HEK293 (cell line): ENCODE results near the gene SHBG.

Experiments
- FEZF1 ChIP-seq: fragments of 450-650 bp; formaldehyde crosslinking; IDR thresholded peaks from 2 replicates; pipeline ENCODE4 v1.5.1; 2016; ENCODE audit warnings: missing biosample characterization, missing genetic modification characterization
- HOXD13 ChIP-seq: sonication (generic); formaldehyde crosslinking; IDR thresholded peaks from 2 replicates; pipeline ENCODE4 v1.8.0; 2022; ENCODE audit warnings: missing genetic modification reagents, borderline replicate concordance
- IKZF3 ChIP-seq: fragments of 450-650 bp; IDR thresholded peaks from 2 replicates; pipeline ENCODE4 v1.5.0; 2018; ENCODE audit warnings: missing biosample characterization, mild to moderate bottlenecking, missing genetic modification characterization, moderate library complexity
- SCRT1 ChIP-seq: fragments of 450-650 bp; formaldehyde crosslinking; IDR thresholded peaks from 2 replicates; pipeline ENCODE4 v1.5.1; 2016; ENCODE audit warnings: missing biosample characterization, missing genetic modification characterization, borderline replicate concordance
- SCRT2 ChIP-seq: fragments of 450-650 bp; formaldehyde crosslinking; IDR thresholded peaks from 2 replicates; pipeline ENCODE4 v1.5.1; 2016; ENCODE audit warnings: missing biosample characterization, missing genetic modification characterization
- ZBTB17 ChIP-seq: fragments of 450-650 bp; formaldehyde crosslinking; IDR thresholded peaks from 2 replicates; pipeline ENCODE4 v1.5.1; 2016; ENCODE audit warnings: missing biosample characterization, missing genetic modification characterization
- ZFHX2 ChIP-seq: fragments of 450-650 bp; formaldehyde crosslinking; conservative IDR thresholded peaks from 2 replicates; pipeline ENCODE4 v1.5.1; 2016; ENCODE audit warnings: missing biosample characterization, missing genetic modification characterization
- ZFP69B ChIP-seq: fragments of 450-650 bp; formaldehyde crosslinking; IDR thresholded peaks from 2 replicates; pipeline ENCODE4 v1.5.1; 2016; ENCODE audit warnings: missing biosample characterization, missing genetic modification characterization
- ZNF112 ChIP-seq: fragments of 450-650 bp; formaldehyde crosslinking; IDR thresholded peaks from 2 replicates; pipeline ENCODE4 v1.5.0; 2017; ENCODE audit warnings: missing biosample characterization, missing genetic modification characterization
- ZNF132 ChIP-seq: fragments of 450-650 bp; formaldehyde crosslinking; IDR thresholded peaks from 2 replicates; pipeline ENCODE4 v1.5.1; 2017; ENCODE audit warnings: missing biosample characterization, missing genetic modification characterization, borderline replicate concordance
- ZNF140 ChIP-seq: fragments of 450-650 bp; formaldehyde crosslinking; IDR thresholded peaks from 2 replicates; pipeline ENCODE4 v1.5.1; 2016; ENCODE audit warnings: missing biosample characterization, missing genetic modification characterization
- ZNF214 ChIP-seq: fragments of 450-650 bp; formaldehyde crosslinking; IDR thresholded peaks from 2 replicates; pipeline ENCODE4 v1.5.1; 2017; ENCODE audit warnings: missing biosample characterization, mild to moderate bottlenecking, missing genetic modification characterization, borderline replicate concordance
- ZNF354C ChIP-seq: fragments of 450-650 bp; formaldehyde crosslinking; IDR thresholded peaks from 2 replicates; pipeline ENCODE4 v1.5.1; 2016; ENCODE audit warnings: missing biosample characterization, missing genetic modification characterization, low read depth, borderline replicate concordance
- ZNF37A ChIP-seq: fragments of 450-650 bp; IDR thresholded peaks from 2 replicates; pipeline ENCODE4 v1.5.1; 2018; ENCODE audit warnings: missing biosample characterization, missing genetic modification characterization
- ZNF394 ChIP-seq: fragments of 450-650 bp; formaldehyde crosslinking; IDR thresholded peaks from 2 replicates; pipeline ENCODE4 v1.5.1; 2016; ENCODE audit warnings: missing biosample characterization, missing genetic modification characterization, mild to moderate bottlenecking, moderate library complexity, borderline replicate concordance
- ZNF423 ChIP-seq: fragments of 450-650 bp; formaldehyde crosslinking; IDR thresholded peaks from 2 replicates; pipeline ENCODE4 v1.5.1; 2016; ENCODE audit warnings: missing biosample characterization, missing genetic modification characterization
- ZNF433 ChIP-seq: fragments of 450-650 bp; formaldehyde crosslinking; IDR thresholded peaks from 2 replicates; pipeline ENCODE4 v1.5.1; 2016; ENCODE audit warnings: missing biosample characterization, missing genetic modification characterization, low read depth
- ZNF501 ChIP-seq: fragments of 450-650 bp; formaldehyde crosslinking; IDR thresholded peaks from 2 replicates; pipeline ENCODE4 v1.5.1; 2016; ENCODE audit warnings: missing biosample characterization, missing genetic modification characterization
- ZNF513 ChIP-seq: fragments of 450-650 bp; IDR thresholded peaks from 2 replicates; pipeline ENCODE4 v1.5.1; 2018; ENCODE audit warnings: missing biosample characterization, missing genetic modification characterization
- ZNF514 ChIP-seq: fragments of 450-650 bp; formaldehyde crosslinking; IDR thresholded peaks from 2 replicates; pipeline ENCODE4 v1.5.1; 2016; ENCODE audit warnings: missing biosample characterization, missing genetic modification characterization
- ZNF560 ChIP-seq: fragments of 450-650 bp; formaldehyde crosslinking; IDR thresholded peaks from 2 replicates; pipeline ENCODE4 v1.5.1; 2017; ENCODE audit warnings: missing biosample characterization, missing genetic modification characterization, borderline replicate concordance
- ZNF561 ChIP-seq: fragments of 450-650 bp; IDR thresholded peaks from 2 replicates; pipeline ENCODE4 v1.5.1; 2018; ENCODE audit warnings: missing biosample characterization, missing genetic modification characterization, borderline replicate concordance
- ZNF626 ChIP-seq: fragments of 450-650 bp; sonication (Bioruptor Pico); formaldehyde crosslinking; IDR thresholded peaks from 2 replicates; pipeline ENCODE4 v1.5.1; 2018; ENCODE audit warnings: missing biosample characterization, missing genetic modification characterization, inconsistent platforms
- ZNF654 ChIP-seq: fragments of 450-650 bp; formaldehyde crosslinking; IDR thresholded peaks from 2 replicates; pipeline ENCODE4 v1.5.1; 2016; ENCODE audit warnings: low read depth, missing biosample characterization, missing genetic modification characterization
- ZNF660 ChIP-seq: fragments of 450-650 bp; IDR thresholded peaks from 2 replicates; pipeline ENCODE4 v1.5.1; 2018; ENCODE audit warnings: missing biosample characterization, mild to moderate bottlenecking, missing genetic modification characterization
- TF ChIP-seq, protein P1 (sequence below): fragments of 450-650 bp; formaldehyde crosslinking; IDR thresholded peaks from 2 replicates; pipeline ENCODE4 v1.5.1; 2016; ENCODE audit warnings: missing biosample characterization, missing genetic modification characterization
- TF ChIP-seq, protein P2 (sequence below): IDR thresholded peaks from 2 replicates; pipeline ENCODE4 v1.6.1; 2011; ENCODE audit warnings: mild to moderate bottlenecking, low read depth, low read length, borderline replicate concordance
- TF ChIP-seq, protein P3 (sequence below): fragments of 450-650 bp; formaldehyde crosslinking; conservative IDR thresholded peaks from 2 replicates; pipeline ENCODE4 v1.5.1; 2016; ENCODE audit warnings: low read depth, missing biosample characterization, missing genetic modification characterization
- TF ChIP-seq, protein P4 (sequence below): fragments of 450-650 bp; formaldehyde crosslinking; IDR thresholded peaks from 2 replicates; pipeline ENCODE4 v1.5.1; 2016; ENCODE audit warnings: missing biosample characterization, missing genetic modification characterization

The SHBG gene

DNA sequence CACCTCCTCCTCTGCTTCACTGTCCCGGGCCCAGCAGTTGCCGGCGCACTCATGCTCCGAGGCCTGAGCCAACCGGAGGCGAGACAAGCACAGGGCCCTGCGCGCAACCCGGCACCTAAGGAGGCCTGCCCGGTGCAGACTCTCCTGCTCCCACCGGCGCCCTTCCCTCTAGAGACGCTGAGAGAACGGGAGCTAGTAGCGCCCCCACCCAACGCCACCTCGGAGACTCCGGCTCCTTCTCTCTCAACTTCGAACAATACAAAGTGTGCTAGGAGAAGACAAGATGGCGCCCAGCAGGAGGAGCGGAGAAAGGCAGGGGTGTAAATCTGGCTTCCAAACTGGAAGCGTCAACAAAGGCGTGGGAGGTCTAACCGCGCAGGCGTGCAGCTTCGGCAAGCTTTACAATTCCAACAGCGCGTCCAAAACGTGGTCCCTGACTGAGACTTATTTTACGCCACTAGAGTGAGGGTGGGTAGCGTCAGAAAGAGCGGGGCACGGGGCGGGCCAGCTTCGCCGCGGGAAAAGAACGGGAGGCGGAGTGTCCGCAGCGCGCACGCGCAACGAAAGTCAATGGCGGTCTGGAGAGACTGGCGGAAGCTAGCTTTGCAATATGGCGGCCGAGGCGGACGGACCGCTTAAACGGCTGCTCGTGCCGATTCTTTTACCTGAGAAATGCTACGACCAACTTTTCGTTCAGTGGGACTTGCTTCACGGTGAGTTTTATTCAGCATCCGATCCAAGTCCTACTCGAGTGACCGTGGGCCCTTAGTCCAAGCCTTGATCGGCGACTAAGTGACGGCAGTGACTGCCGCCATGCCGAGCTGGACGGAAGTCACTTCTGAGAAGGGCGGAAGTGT is 46.5 kb upstream of the SHBG start, which contains the start of gene MPDU1 (continued):
- TF ChIP-seq IKZF3 (tag by site-specific recombination) (0 out of 2 replicates have a peak, but pooled peaks have one; percentile 30), ZNF514 (tag by site-specific recombination) (no peak), FEZF1 (tag by site-specific recombination) (peak; percentile 13; the same call in 1 of the 2 replicates), ZNF140 (tag by site-specific recombination) (no peak), ZNF560 (tag by site-specific recombination) (no peak), ZFP69B (tag by site-specific recombination) (0 out of 2 replicates have a peak, but pooled peaks have one; percentile 62), SCRT2 (tag by site-specific recombination) (no peak), ZNF433 (tag by site-specific recombination) (no peak), SCRT1 (no peak), ZNF394 (peak; percentile 63), ZNF112 (tag by site-specific recombination) (no peak), ZNF501 (tag by site-specific recombination) (peak; percentile 93), ZNF354C (tag by site-specific recombination) (no peak), ZNF561 (tag by site-specific recombination) (peak; percentile 50; the same call in 1 of the 2 replicates), ZNF423 (no peak), HOXD13 (CRISPR knock-in tag) (no peak), ZNF37A (no peak), ZFHX2 (peak; percentile 89), ZNF654 (tag by site-specific recombination) (no peak), ZNF660 (peak; percentile 92), ZNF132 (tag by site-specific recombination) (no peak), ZNF214 (tag by site-specific recombination) (no peak), ZNF513 (no peak), ZNF626 (tag by site-specific recombination) (no peak), ZBTB17 (peak; percentile 84)
- TF ChIP-seq, protein P1, sequence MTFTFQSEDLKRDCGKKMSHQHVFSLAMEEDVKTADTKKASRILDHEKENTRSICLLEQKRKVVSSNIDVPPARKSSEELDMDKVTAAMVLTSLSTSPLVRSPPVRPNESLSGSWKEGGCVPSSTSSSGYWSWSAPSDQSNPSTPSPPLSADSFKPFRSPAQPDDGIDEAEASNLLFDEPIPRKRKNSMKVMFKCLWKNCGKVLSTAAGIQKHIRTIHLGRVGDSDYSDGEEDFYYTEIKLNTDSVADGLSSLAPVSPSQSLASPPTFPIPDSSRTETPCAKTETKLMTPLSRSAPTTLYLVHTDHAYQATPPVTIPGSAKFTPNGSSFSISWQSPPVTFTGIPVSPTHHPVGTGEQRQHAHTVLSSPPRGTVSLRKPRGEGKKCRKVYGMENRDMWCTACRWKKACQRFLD (tag by site-specific recombination), result no peak
- TF ChIP-seq, protein P2, sequence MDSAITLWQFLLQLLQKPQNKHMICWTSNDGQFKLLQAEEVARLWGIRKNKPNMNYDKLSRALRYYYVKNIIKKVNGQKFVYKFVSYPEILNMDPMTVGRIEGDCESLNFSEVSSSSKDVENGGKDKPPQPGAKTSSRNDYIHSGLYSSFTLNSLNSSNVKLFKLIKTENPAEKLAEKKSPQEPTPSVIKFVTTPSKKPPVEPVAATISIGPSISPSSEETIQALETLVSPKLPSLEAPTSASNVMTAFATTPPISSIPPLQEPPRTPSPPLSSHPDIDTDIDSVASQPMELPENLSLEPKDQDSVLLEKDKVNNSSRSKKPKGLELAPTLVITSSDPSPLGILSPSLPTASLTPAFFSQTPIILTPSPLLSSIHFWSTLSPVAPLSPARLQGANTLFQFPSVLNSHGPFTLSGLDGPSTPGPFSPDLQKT, result no peak
- TF ChIP-seq, protein P3, sequence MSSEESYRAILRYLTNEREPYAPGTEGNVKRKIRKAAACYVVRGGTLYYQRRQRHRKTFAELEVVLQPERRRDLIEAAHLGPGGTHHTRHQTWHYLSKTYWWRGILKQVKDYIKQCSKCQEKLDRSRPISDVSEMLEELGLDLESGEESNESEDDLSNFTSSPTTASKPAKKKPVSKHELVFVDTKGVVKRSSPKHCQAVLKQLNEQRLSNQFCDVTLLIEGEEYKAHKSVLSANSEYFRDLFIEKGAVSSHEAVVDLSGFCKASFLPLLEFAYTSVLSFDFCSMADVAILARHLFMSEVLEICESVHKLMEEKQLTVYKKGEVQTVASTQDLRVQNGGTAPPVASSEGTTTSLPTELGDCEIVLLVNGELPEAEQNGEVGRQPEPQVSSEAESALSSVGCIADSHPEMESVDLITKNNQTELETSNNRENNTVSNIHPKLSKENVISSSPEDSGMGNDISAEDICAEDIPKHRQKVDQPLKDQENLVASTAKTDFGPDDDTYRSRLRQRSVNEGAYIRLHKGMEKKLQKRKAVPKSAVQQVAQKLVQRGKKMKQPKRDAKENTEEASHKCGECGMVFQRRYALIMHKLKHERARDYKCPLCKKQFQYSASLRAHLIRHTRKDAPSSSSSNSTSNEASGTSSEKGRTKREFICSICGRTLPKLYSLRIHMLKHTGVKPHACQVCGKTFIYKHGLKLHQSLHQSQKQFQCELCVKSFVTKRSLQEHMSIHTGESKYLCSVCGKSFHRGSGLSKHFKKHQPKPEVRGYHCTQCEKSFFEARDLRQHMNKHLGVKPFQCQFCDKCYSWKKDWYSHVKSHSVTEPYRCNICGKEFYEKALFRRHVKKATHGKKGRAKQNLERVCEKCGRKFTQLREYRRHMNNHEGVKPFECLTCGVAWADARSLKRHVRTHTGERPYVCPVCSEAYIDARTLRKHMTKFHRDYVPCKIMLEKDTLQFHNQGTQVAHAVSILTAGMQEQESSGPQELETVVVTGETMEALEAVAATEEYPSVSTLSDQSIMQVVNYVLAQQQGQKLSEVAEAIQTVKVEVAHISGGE (tag by site-specific recombination), result peak; percentile 99
- TF ChIP-seq, protein P4, sequence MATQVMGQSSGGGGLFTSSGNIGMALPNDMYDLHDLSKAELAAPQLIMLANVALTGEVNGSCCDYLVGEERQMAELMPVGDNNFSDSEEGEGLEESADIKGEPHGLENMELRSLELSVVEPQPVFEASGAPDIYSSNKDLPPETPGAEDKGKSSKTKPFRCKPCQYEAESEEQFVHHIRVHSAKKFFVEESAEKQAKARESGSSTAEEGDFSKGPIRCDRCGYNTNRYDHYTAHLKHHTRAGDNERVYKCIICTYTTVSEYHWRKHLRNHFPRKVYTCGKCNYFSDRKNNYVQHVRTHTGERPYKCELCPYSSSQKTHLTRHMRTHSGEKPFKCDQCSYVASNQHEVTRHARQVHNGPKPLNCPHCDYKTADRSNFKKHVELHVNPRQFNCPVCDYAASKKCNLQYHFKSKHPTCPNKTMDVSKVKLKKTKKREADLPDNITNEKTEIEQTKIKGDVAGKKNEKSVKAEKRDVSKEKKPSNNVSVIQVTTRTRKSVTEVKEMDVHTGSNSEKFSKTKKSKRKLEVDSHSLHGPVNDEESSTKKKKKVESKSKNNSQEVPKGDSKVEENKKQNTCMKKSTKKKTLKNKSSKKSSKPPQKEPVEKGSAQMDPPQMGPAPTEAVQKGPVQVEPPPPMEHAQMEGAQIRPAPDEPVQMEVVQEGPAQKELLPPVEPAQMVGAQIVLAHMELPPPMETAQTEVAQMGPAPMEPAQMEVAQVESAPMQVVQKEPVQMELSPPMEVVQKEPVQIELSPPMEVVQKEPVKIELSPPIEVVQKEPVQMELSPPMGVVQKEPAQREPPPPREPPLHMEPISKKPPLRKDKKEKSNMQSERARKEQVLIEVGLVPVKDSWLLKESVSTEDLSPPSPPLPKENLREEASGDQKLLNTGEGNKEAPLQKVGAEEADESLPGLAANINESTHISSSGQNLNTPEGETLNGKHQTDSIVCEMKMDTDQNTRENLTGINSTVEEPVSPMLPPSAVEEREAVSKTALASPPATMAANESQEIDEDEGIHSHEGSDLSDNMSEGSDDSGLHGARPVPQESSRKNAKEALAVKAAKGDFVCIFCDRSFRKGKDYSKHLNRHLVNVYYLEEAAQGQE (tag by site-specific recombination), result 0 out of 2 replicates have a peak, but pooled peaks have one; percentile 27
